ENCODE measurements around the gene NTM. TPM values are rescaled to one million over a fixed set of nuclear protein-coding genes. Genes with fewer than 3 reads are reported as not detected.

NTM gene
- total RNA-seq, 1 experiment from 2014 or later, result 0.73 TPM

- TF ChIP-seq CTCF (IDR thresholded peaks at IDR 0.05; ENCODE audit: insufficient read depth in 1 of 2, low read depth in 1 of 2, low read length in 1 of 2, severe bottlenecking in 1 of 2, unreplicated experiment in 1 of 2), result no peak
- H3K36me3 Mint-ChIP-seq (ENCODE audit: insufficient read depth, unreplicated experiment), result no peaks in the 10 kb centered on the region
- H3K4me1 ChIP-seq, result no peaks in the 10 kb centered on the region
- no peak for DNase-seq
- H3K4me3 Mint-ChIP-seq (ENCODE audit: unreplicated experiment), result no peak overlapping the region
- no peaks in the 10 kb centered on the region for H3K4me1 Mint-ChIP-seq (ENCODE audit: low read depth, unreplicated experiment)
- no TSS peak for BruUV-seq (replicated peaks)
- no peaks in the 10 kb centered on the region for H3K36me3 ChIP-seq (ENCODE audit: control insufficient read depth, insufficient read depth, low read length)
- intact Hi-C loops (cut with micrococcal nuclease; ENCODE audit: unreplicated experiment), result no loop called here
- ChIA-PET CTCF (no interaction called here), POLR2A (no interaction called here)
- no peak overlapping the region for H3K4me3 ChIP-seq (ENCODE audit: low read depth, low read length)
- peaks cover 6% of the 10 kb centered on the region for H3K27me3 Mint-ChIP-seq (ENCODE audit: insufficient read depth, unreplicated experiment)
- no peak overlapping the region for H3K27ac Mint-ChIP-seq (ENCODE audit: unreplicated experiment)
- no peaks in the 10 kb centered on the region for H3K9me3 Mint-ChIP-seq (ENCODE audit: unreplicated experiment)
- H3K27me3 ChIP-seq (replicated peaks; ENCODE audit: control insufficient read depth, insufficient read depth, low read length), result no peaks in the 10 kb centered on the region
- no peaks in the 10 kb centered on the region for H3K9me3 ChIP-seq
These were observed 667.5 kb downstream of the NTM start for GRCh38 chr11:132037956-132038355.

- CTCF ChIA-PET, result no interaction called here
These were observed 669.1 kb downstream of the NTM start for GRCh38 chr11:132039521-132039920.

GRCh38 chr11:132042296-132042695, 671.9 kb downstream of the NTM start:
- POLR2A ChIA-PET, result no interaction called here
- no peak for TF ChIP-seq CTCF (IDR thresholded peaks at IDR 0.05; ENCODE audit: insufficient read depth in 1 of 2, low read depth in 1 of 2, low read length in 1 of 2, severe bottlenecking in 1 of 2, unreplicated experiment in 1 of 2)
- intact Hi-C loops (cut with micrococcal nuclease; ENCODE audit: unreplicated experiment), result no loop called here
- H3K27me3 ChIP-seq (replicated peaks; ENCODE audit: control insufficient read depth, insufficient read depth, low read length), result no peaks in the 10 kb centered on the region
- Mint-ChIP-seq H3K36me3 (ENCODE audit: insufficient read depth, unreplicated experiment) (no peaks in the 10 kb centered on the region), H3K27ac (ENCODE audit: unreplicated experiment) (no peak overlapping the region), H3K27me3 (ENCODE audit: insufficient read depth, unreplicated experiment) (peaks cover 3% of the 10 kb centered on the region), H3K4me1 (ENCODE audit: low read depth, unreplicated experiment) (no peaks in the 10 kb centered on the region), H3K4me3 (ENCODE audit: unreplicated experiment) (no peak overlapping the region), H3K9me3 (ENCODE audit: unreplicated experiment) (no peaks in the 10 kb centered on the region)
- CTCF ChIA-PET, result no interaction called here
- H3K4me3 ChIP-seq (ENCODE audit: low read depth, low read length), result no peak overlapping the region
- no peaks in the 10 kb centered on the region for H3K4me1 ChIP-seq
- H3K9me3 ChIP-seq, result no peaks in the 10 kb centered on the region; the same call in 1 of the 2 replicates
- no peaks in the 10 kb centered on the region for H3K36me3 ChIP-seq (ENCODE audit: control insufficient read depth, insufficient read depth, low read length)
- no peak for DNase-seq
- BruUV-seq (replicated peaks), result no TSS peak

More at GRCh38 chr11:132039521-132039920, 669.1 kb downstream of the NTM start:
- H3K27me3 ChIP-seq (replicated peaks; ENCODE audit: control insufficient read depth, insufficient read depth, low read length), result no peaks in the 10 kb centered on the region
- no peaks in the 10 kb centered on the region for H3K36me3 ChIP-seq (ENCODE audit: control insufficient read depth, insufficient read depth, low read length)
- no TSS peak for BruUV-seq (replicated peaks)
- H3K27ac Mint-ChIP-seq (ENCODE audit: unreplicated experiment), result no peak overlapping the region
- no peaks in the 10 kb centered on the region for H3K4me1 ChIP-seq
- no peak for DNase-seq
- H3K36me3 Mint-ChIP-seq (ENCODE audit: insufficient read depth, unreplicated experiment), result no peaks in the 10 kb centered on the region
- no peaks in the 10 kb centered on the region; the same call in 1 of the 2 replicates for H3K9me3 ChIP-seq
- H3K4me3 ChIP-seq (ENCODE audit: low read depth, low read length), result no peak overlapping the region
- H3K27me3 Mint-ChIP-seq (ENCODE audit: insufficient read depth, unreplicated experiment), result peaks cover 6% of the 10 kb centered on the region
- intact Hi-C loops (cut with micrococcal nuclease; ENCODE audit: unreplicated experiment), result no loop called here
- no peak overlapping the region for H3K4me3 Mint-ChIP-seq (ENCODE audit: unreplicated experiment)
- H3K9me3 Mint-ChIP-seq (ENCODE audit: unreplicated experiment), result no peaks in the 10 kb centered on the region
- POLR2A ChIA-PET, result no interaction called here
- H3K4me1 Mint-ChIP-seq (ENCODE audit: low read depth, unreplicated experiment), result no peaks in the 10 kb centered on the region
- TF ChIP-seq CTCF (IDR thresholded peaks at IDR 0.05; ENCODE audit: insufficient read depth in 1 of 2, low read depth in 1 of 2, low read length in 1 of 2, severe bottlenecking in 1 of 2, unreplicated experiment in 1 of 2), result no peak

All from Caco-2 (cell line).